ENCODE results near the gene ZFP36L2. TPM values are rescaled to one million over a fixed set of nuclear protein-coding genes. Genes with fewer than 3 reads are reported as not detected.

The ZFP36L2 gene
- total and polyA plus RNA-seq, 2 donors (not counting 3 experiments of a cell fraction or from before 2014, with no cell fraction given), result 14.5 to 75.9 TPM

DNA sequence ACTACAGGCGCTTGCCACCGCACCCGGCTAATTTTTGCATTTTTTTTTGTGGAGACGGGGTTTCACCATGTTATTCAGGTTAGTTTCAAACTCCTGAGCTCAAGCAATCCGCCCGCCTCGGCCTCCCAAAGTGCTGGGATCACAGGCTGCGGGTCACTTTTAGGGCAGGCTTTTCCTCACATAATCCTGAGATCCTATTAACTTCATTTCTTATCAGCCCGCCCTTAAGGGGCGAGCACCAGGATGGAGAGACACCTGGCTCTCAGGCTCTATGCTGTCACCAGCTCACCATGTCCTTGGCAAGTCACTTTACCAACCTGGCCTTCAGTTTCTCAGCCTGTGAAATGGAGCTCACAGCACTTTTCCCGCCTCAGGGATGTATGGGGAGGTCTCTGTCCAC lies 23.0 kb downstream of the ZFP36L2 start:
- H4K20me1 ChIP-seq (replicated peaks; ENCODE audit: control insufficient read depth, extremely low read depth, insufficient read depth, low read length), result no peaks in the 10 kb centered on the region
- intact Hi-C loops (cut with micrococcal nuclease), result no loop called here
- ChIA-PET CTCF (interaction anchor here (1.2 to 1.9 kb wide), 4 partner anchors 9 to 358 kb away, joined by 4 to 5 read pairs (median 4); no protein-coding TSS in a partner anchor), POLR2A (no interaction called here)
- no peaks in the 10 kb centered on the region for H3K27me3 ChIP-seq (ENCODE audit: control insufficient read depth in 2 of 2, insufficient read depth in 2 of 2, low read length in 2 of 2)
- no peaks in the 10 kb centered on the region for H3K79me2 ChIP-seq (ENCODE audit: control insufficient read depth, insufficient read depth, low read length)
- H3K27ac ChIP-seq (ENCODE audit: insufficient read depth, low read depth, low read length), result no peak overlapping the region
- no peak overlapping the region for H3K4me2 ChIP-seq (ENCODE audit: insufficient read depth, low read length)
- FAIRE-seq (no peak), DNase-seq (ENCODE audit: low read depth, low spot score) (no peak)
- no peaks in the 10 kb centered on the region for H3K9me3 ChIP-seq (replicated peaks; ENCODE audit: control insufficient read depth, insufficient read depth, low read length)
- TF ChIP-seq POLR2AphosphoS5 (IDR thresholded peaks at IDR 0.05; ENCODE audit: insufficient read depth, low read depth, low read length) (no peak), EZH2 (IDR thresholded peaks at IDR 0.05; ENCODE audit: borderline replicate concordance, low read depth, low read length, severe bottlenecking) (no peak), JUN (IDR thresholded peaks at IDR 0.05; ENCODE audit: borderline replicate concordance, insufficient read depth, insufficient read length, low read depth) (no peak), MYC (IDR thresholded peaks at IDR 0.05; ENCODE audit: low read depth, low read length) (no peak), GATA2 (IDR thresholded peaks at IDR 0.05; ENCODE audit: insufficient read depth, insufficient read length, low read depth, low read length) (no peak), FOS (IDR thresholded peaks at IDR 0.05; ENCODE audit: borderline replicate concordance, insufficient read depth, low read length) (no peak), POLR2A (IDR thresholded peaks at IDR 0.05; ENCODE audit: low read depth, low read length) (no peak)
- TF ChIP-seq, protein P1, sequence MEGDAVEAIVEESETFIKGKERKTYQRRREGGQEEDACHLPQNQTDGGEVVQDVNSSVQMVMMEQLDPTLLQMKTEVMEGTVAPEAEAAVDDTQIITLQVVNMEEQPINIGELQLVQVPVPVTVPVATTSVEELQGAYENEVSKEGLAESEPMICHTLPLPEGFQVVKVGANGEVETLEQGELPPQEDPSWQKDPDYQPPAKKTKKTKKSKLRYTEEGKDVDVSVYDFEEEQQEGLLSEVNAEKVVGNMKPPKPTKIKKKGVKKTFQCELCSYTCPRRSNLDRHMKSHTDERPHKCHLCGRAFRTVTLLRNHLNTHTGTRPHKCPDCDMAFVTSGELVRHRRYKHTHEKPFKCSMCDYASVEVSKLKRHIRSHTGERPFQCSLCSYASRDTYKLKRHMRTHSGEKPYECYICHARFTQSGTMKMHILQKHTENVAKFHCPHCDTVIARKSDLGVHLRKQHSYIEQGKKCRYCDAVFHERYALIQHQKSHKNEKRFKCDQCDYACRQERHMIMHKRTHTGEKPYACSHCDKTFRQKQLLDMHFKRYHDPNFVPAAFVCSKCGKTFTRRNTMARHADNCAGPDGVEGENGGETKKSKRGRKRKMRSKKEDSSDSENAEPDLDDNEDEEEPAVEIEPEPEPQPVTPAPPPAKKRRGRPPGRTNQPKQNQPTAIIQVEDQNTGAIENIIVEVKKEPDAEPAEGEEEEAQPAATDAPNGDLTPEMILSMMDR (IDR thresholded peaks at IDR 0.05; ENCODE audit: extremely low read depth in 1 of 2, insufficient read depth in 1 of 2, low read depth in 1 of 2, low read length in 2 of 2), result no peak
- TF ChIP-seq, protein P2, sequence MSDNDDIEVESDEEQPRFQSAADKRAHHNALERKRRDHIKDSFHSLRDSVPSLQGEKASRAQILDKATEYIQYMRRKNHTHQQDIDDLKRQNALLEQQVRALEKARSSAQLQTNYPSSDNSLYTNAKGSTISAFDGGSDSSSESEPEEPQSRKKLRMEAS (IDR thresholded peaks at IDR 0.05; ENCODE audit: insufficient read depth, insufficient read length), result no peak
- no peaks in the 10 kb centered on the region for H3K4me1 ChIP-seq (ENCODE audit: control insufficient read depth, extremely low read depth, insufficient read depth, low read length)
- no peaks in the 10 kb centered on the region for H3K36me3 ChIP-seq (ENCODE audit: control insufficient read depth in 2 of 2, extremely low read depth in 1 of 2, insufficient read depth in 2 of 2, low read length in 2 of 2)
- BruUV-seq (replicated peaks), result no TSS peak
- H3K9ac ChIP-seq (replicated peaks; ENCODE audit: extremely low read depth, insufficient read depth, low read length), result no peak overlapping the region
- no peak overlapping the region for H3K4me3 ChIP-seq (replicated peaks in 1 of 3; ENCODE audit: insufficient read depth in 1 of 3, low read depth in 1 of 3, low read length in 3 of 3)
- no peak overlapping the region for H2AFZ ChIP-seq (ENCODE audit: low read depth, low read length)
- H3K9me1 ChIP-seq (replicated peaks; ENCODE audit: control insufficient read depth, extremely low read depth, insufficient read depth, low read length), result no peaks in the 10 kb centered on the region
- dilution Hi-C loops (cut with MboI; ENCODE audit: extremely low pct_ligation_motif_present, low sequenced_read_pairs), result no loop called here
